MM.1S (cell line): ENCODE measurements around the gene ACP1.

Experiments
- DNase-seq: peaks from one replicate; pipeline ENCODE4 v3.0.0-alpha.2; 2015
- H2AFZ ChIP-seq: fragments of 300-600 bp; sonication (generic); 2 replicates; pipeline ENCODE4 v1.6.0; 2016; ENCODE audit warnings: antibody characterized with exemption, low read length
- H3F3A ChIP-seq: fragments of 300-600 bp; sonication (generic); 2 replicates; pipeline ENCODE4 v1.6.1; 2016; ENCODE audit warnings: mild to moderate bottlenecking, antibody characterized with exemption, low read length, moderate library complexity, mixed read lengths; ENCODE audit not compliant: insufficient read depth
- H3K27ac ChIP-seq: fragments of 300-600 bp; sonication (generic); 2 replicates; pipeline ENCODE4 v1.5.1; 2016; ENCODE audit warnings: mild to moderate bottlenecking, low read length
- H3K27me3 ChIP-seq: fragments of 300-600 bp; sonication (generic); replicated peaks from 2 replicates; pipeline ENCODE4 v1.6.0; 2016; ENCODE audit warnings: low read length; ENCODE audit not compliant: insufficient read depth
- H3K36me3 ChIP-seq: fragments of 300-600 bp; sonication (generic); replicated peaks from 2 replicates; pipeline ENCODE4 v1.6.1; 2016; ENCODE audit warnings: mild to moderate bottlenecking, low read length, mixed read lengths; ENCODE audit not compliant: insufficient read depth
- H3K4me1 ChIP-seq: fragments of 300-600 bp; sonication (generic); 2 replicates; pipeline ENCODE4 v1.6.1; 2016; ENCODE audit warnings: low read length, mixed read lengths
- H3K4me2 ChIP-seq: fragments of 300-600 bp; sonication (generic); 2 replicates; pipeline ENCODE4 v1.6.0; 2016; ENCODE audit warnings: low read depth, low read length
- H3K4me3 ChIP-seq: fragments of 300-600 bp; sonication (generic); 2 replicates; pipeline ENCODE4 v1.5.1; 2016; ENCODE audit warnings: low read length, mixed read lengths
- H3K79me2 ChIP-seq: fragments of 300-600 bp; sonication (generic); 2 replicates; pipeline ENCODE4 v1.6.1; 2016; ENCODE audit warnings: mixed run types, low read length, mixed read lengths
- H3K9ac ChIP-seq: fragments of 300-600 bp; sonication (generic); 2 replicates; pipeline ENCODE4 v1.6.1; 2016; ENCODE audit warnings: low read length, mixed read lengths
- H3K9me2 ChIP-seq: fragments of 300-600 bp; sonication (generic); replicated peaks from 2 replicates; pipeline ENCODE4 v1.6.1; 2016; ENCODE audit warnings: mild to moderate bottlenecking, low read length, mixed read lengths; ENCODE audit not compliant: insufficient read depth
- H3K9me3 ChIP-seq: fragments of 300-600 bp; sonication (generic); replicated peaks from 2 replicates; pipeline ENCODE4 v1.6.1; 2016; ENCODE audit warnings: mild to moderate bottlenecking, low read length, mixed read lengths; ENCODE audit not compliant: insufficient read depth
- H4K20me1 ChIP-seq: fragments of 300-600 bp; sonication (generic); 2 replicates; pipeline ENCODE4 v1.6.1; 2016; ENCODE audit warnings: mild to moderate bottlenecking, low read length, moderate library complexity, mixed read lengths; ENCODE audit not compliant: insufficient read depth
- CTCF ChIP-seq: fragments of 300-600 bp; sonication (generic); IDR thresholded peaks from 2 replicates; pipeline ENCODE4 v1.5.1; 2016; ENCODE audit warnings: antibody characterized with exemption, low read length, mixed read lengths
- EZH2 ChIP-seq: fragments of 300-600 bp; sonication (generic); optimal IDR thresholded peaks from 2 replicates; pipeline ENCODE3; 2017; ENCODE audit warnings: low read depth, mild to moderate bottlenecking, antibody characterized with exemption, low read length, mixed read lengths
- EZH2phosphoT487 ChIP-seq: fragments of 300-600 bp; sonication (generic); IDR thresholded peaks from 2 replicates; pipeline ENCODE4 v1.6.1; 2018; ENCODE audit warnings: antibody characterized with exemption, low read length

The ACP1 gene

GRCh38 chr2:236993-237539 lies 27.7 kb upstream of the ACP1 start:
- H2AFZ ChIP-seq, result no peak overlapping the region
- H3K36me3 ChIP-seq, result no peaks in the 10 kb centered on the region
- H3K27ac ChIP-seq, result no peak overlapping the region
- no peaks in the 10 kb centered on the region for H3K9me2 ChIP-seq
- no peaks in the 10 kb centered on the region for H4K20me1 ChIP-seq
- H3K9me3 ChIP-seq, result no peaks in the 10 kb centered on the region
- no peak overlapping the region for H3K4me2 ChIP-seq
- no peaks in the 10 kb centered on the region for H3K4me1 ChIP-seq
- no peaks in the 10 kb centered on the region for H3F3A ChIP-seq
- H3K79me2 ChIP-seq, result no peaks in the 10 kb centered on the region
- H3K9ac ChIP-seq, result no peak overlapping the region
- no peak for DNase-seq
- no peak overlapping the region for H3K4me3 ChIP-seq
- TF ChIP-seq EZH2phosphoT487, result no peak
- no peak for TF ChIP-seq EZH2
- TF ChIP-seq CTCF, result no peak
- no peaks in the 10 kb centered on the region for H3K27me3 ChIP-seq

- no peaks in the 10 kb centered on the region for H3K9me3 ChIP-seq
- no peak for TF ChIP-seq CTCF
- no peak for TF ChIP-seq EZH2
- no peak for TF ChIP-seq EZH2phosphoT487
- H2AFZ ChIP-seq, result no peak overlapping the region
- H3K79me2 ChIP-seq, result no peaks in the 10 kb centered on the region
- no peaks in the 10 kb centered on the region for H4K20me1 ChIP-seq
- no peak overlapping the region for H3K4me2 ChIP-seq
- H3K4me1 ChIP-seq, result no peaks in the 10 kb centered on the region
- no peak for DNase-seq
- no peak overlapping the region for H3K9ac ChIP-seq
- H3K27ac ChIP-seq, result no peak overlapping the region
- H3K27me3 ChIP-seq, result no peaks in the 10 kb centered on the region
- no peak overlapping the region for H3K4me3 ChIP-seq
- H3F3A ChIP-seq, result no peaks in the 10 kb centered on the region
- H3K36me3 ChIP-seq, result no peaks in the 10 kb centered on the region
- H3K9me2 ChIP-seq, result no peaks in the 10 kb centered on the region
Observed at GRCh38 chr2:237878-238277, 26.9 kb upstream of the ACP1 start.

GRCh38 chr2:238431-238830 lies 26.3 kb upstream of the ACP1 start:
- Histone ChIP-seq H3K4me2 (no peak overlapping the region), H3K36me3 (no peaks in the 10 kb centered on the region), H3K27ac (no peak overlapping the region)

More at GRCh38 chr2:238431-238830, 26.3 kb upstream of the ACP1 start:
- no peaks in the 10 kb centered on the region for H3K4me1 ChIP-seq
- H3K27me3 ChIP-seq, result no peaks in the 10 kb centered on the region
- H3K9me2 ChIP-seq, result no peaks in the 10 kb centered on the region
- DNase-seq, result no peak
- no peaks in the 10 kb centered on the region for H3K9me3 ChIP-seq
- H3K79me2 ChIP-seq, result no peaks in the 10 kb centered on the region
- no peak overlapping the region for H3K9ac ChIP-seq
- no peak for TF ChIP-seq EZH2phosphoT487
- no peak for TF ChIP-seq EZH2
- TF ChIP-seq CTCF, result no peak
- H3K4me3 ChIP-seq, result no peak overlapping the region
- no peaks in the 10 kb centered on the region for H3F3A ChIP-seq
- no peak overlapping the region for H2AFZ ChIP-seq
- H4K20me1 ChIP-seq, result no peaks in the 10 kb centered on the region
